HepG2 (cell line): Measurements from ENCODE around the gene CHN1. TPM values are rescaled to one million over a fixed set of nuclear protein-coding genes. Genes with fewer than 3 reads are reported as not detected.

Experiments used
- ATAC-seq: fragments of 200-7000 bp; cut with Tn5 transposase; 3 replicates; pipeline ENCODE4 v1.9.1; 2020; ENCODE audit warnings: mild to moderate bottlenecking, moderate library complexity
- BruUV-seq: library from RNA; stranded (reverse); fragments of 400-500 nt; replicated peaks from 2 replicates; lab custom pipeline; 2021; lab: Mats Ljungman, UMichigan
- CTCF ChIA-PET: fragments of 300-600 bp; formaldehyde crosslinking; extraction: SDS; loops from one replicate; lab custom pipeline; 2021; ENCODE audit warnings: low total read pairs, inconsistent platforms, low intra/inter-chr PET ratio; lab: Yijun Ruan, JAX
- POLR2A ChIA-PET: fragments of 350-600 bp; sonication (Branson Sonifier 250); formaldehyde crosslinking; loops from one replicate; lab custom pipeline; 2020; ENCODE audit warnings: antibody characterized with exemption, inconsistent platforms; lab: Yijun Ruan, JAX
- DNase-seq: peaks from one replicate; pipeline ENCODE4 v3.0.0-alpha.2; 2015; ENCODE audit warnings: low spot score
- FAIRE-seq: peaks from 3 replicates; lab custom pipeline; 2011; peaks lifted over from hg19 to GRCh38; lab: Jason Lieb, UNC
- H2AFZ ChIP-seq: one replicate; pipeline ENCODE4 v1.6.1; 2011; ENCODE audit warnings: low read length, inconsistent platforms
- H3K27ac ChIP-seq: fragments of 300-600 bp; 3 replicates; pipeline ENCODE4 v1.8.0; 2011; ENCODE audit warnings: mixed run types, mild to moderate bottlenecking, mixed read lengths, low read length, inconsistent platforms; ENCODE audit not compliant: insufficient read depth; ENCODE audit errors: extremely low read length
- H3K27me3 ChIP-seq, 2 experiments: fragments of 200-600 bp in 1 of 2; 2 replicates in 1 of 2; 3 replicates in 1 of 2; pipeline versions ENCODE4 v1.6.0 to v1.8.0; 2011; ENCODE audit warnings: low read length in 2 of 2, mild to moderate bottlenecking in 2 of 2, moderate library complexity in 2 of 2, inconsistent platforms in 1 of 2; ENCODE audit not compliant: insufficient read depth in 2 of 2, control insufficient read depth in 1 of 2
- H3K36me3 ChIP-seq, 2 experiments: fragments of 200-600 bp in 1 of 2; replicated peaks in 1 of 2; 2 replicates in 1 of 2; 3 replicates in 1 of 2; pipeline versions ENCODE4 v1.5.1 to v1.8.0; 2011; ENCODE audit warnings: low read length in 2 of 2, inconsistent platforms in 1 of 2; ENCODE audit not compliant: insufficient read depth in 2 of 2, control insufficient read depth in 1 of 2
- H3K4me1 ChIP-seq: 2 replicates; pipeline ENCODE4 v1.5.1; 2012; ENCODE audit warnings: low read length, inconsistent platforms; ENCODE audit not compliant: insufficient read depth
- H3K4me2 ChIP-seq: 2 replicates; pipeline ENCODE4 v1.6.0; 2011; ENCODE audit warnings: low read depth, low read length, inconsistent platforms
- H3K4me3 ChIP-seq, 3 experiments: fragments of 200-600 bp in 1 of 3; sonication (generic), shearing (Covaris generic) in 1 of 3; replicated peaks in 1 of 3; 2 replicates each; pipeline ENCODE4 v1.5.1; 2011 to 2016; ENCODE audit warnings: low read length in 3 of 3, inconsistent platforms in 2 of 3, low read depth in 2 of 3, mild to moderate bottlenecking in 2 of 3, control low read depth in 1 of 3, mixed read lengths in 1 of 3; ENCODE audit not compliant: insufficient read depth in 1 of 3
- H3K79me2 ChIP-seq: one replicate; pipeline ENCODE4 v1.6.1; 2011; ENCODE audit warnings: low read length, inconsistent platforms; ENCODE audit not compliant: insufficient read depth
- H3K9ac ChIP-seq: 2 replicates; pipeline ENCODE4 v1.6.0; 2011; ENCODE audit warnings: mild to moderate bottlenecking, low read depth, low read length, inconsistent platforms; ENCODE audit not compliant: insufficient read depth
- H3K9me3 ChIP-seq: 2 replicates; pipeline ENCODE4 v1.5.1; 2012; ENCODE audit warnings: mild to moderate bottlenecking, low read length
- H4K20me1 ChIP-seq: 2 replicates; pipeline ENCODE4 v1.6.0; 2011; ENCODE audit warnings: inconsistent platforms, mild to moderate bottlenecking, low read length, moderate library complexity; ENCODE audit not compliant: insufficient read depth
- ASH2L ChIP-seq: fragments of 300-600, 200-600 bp; sonication (generic); IDR thresholded peaks from 2 replicates; pipeline ENCODE4 v1.7.0; 2017; ENCODE audit warnings: low read depth, mild to moderate bottlenecking, moderate library complexity, mixed read lengths, low read length; ENCODE audit not compliant: insufficient read length
- HMG20B ChIP-seq: conservative IDR thresholded peaks from 2 replicates; pipeline ENCODE4 v1.6.1; 2016; ENCODE audit warnings: missing genetic modification reagents, missing compliant biosample characterization
- NR2C2 ChIP-seq: sonication (generic); formaldehyde crosslinking; IDR thresholded peaks from 2 replicates; pipeline ENCODE4 v1.4.0; 2020; ENCODE audit warnings: missing genetic modification reagents, mild to moderate bottlenecking, moderate library complexity, borderline replicate concordance
- SMARCE1 ChIP-seq: fragments of 450-650 bp; IDR thresholded peaks from 2 replicates; pipeline ENCODE4 v1.6.1; 2017; ENCODE audit warnings: borderline replicate concordance
- ZBTB3 ChIP-seq: sonication (generic); formaldehyde crosslinking; IDR thresholded peaks from 2 replicates; pipeline ENCODE4 v1.4.0; 2020; ENCODE audit warnings: low read depth, mild to moderate bottlenecking, moderate library complexity, missing genetic modification reagents, borderline replicate concordance
- ZFP36 ChIP-seq: fragments of 150-350 bp; IDR thresholded peaks from 2 replicates; pipeline ENCODE4 v1.6.1; 2018; ENCODE audit warnings: borderline replicate concordance, low read length, low read depth; ENCODE audit not compliant: partially characterized antibody
- ZNF3 ChIP-seq: IDR thresholded peaks from 2 replicates; pipeline ENCODE4 v1.7.0; 2017; ENCODE audit warnings: inconsistent platforms
- ZNF720 ChIP-seq: sonication (generic); formaldehyde crosslinking; IDR thresholded peaks from 2 replicates; pipeline ENCODE4 v1.4.0; 2020; ENCODE audit warnings: missing genetic modification reagents
- WGBS: methylation state at CpG from one replicate; pipeline ENCODE4 v1.1.6; 2017; ENCODE audit warnings: low lambda C conversion rate; 5-methylcytosine and 5-hydroxymethylcytosine counted together
- in situ Hi-C: cut with HindIII; loops from 2 replicates; pipeline ENCODE4 v1.10.0; 2017; ENCODE audit warnings: low pct_unique_long_range_greater_than_20kb; ENCODE audit not compliant: extremely low pct_ligation_motif_present
- intact Hi-C: fragments of 100-400 bp; cut with micrococcal nuclease; formaldehyde crosslinking; loops from one replicate; pipeline ENCODE4 v1.10.0; 2022; ENCODE audit not compliant: unreplicated experiment
- polyA plus RNA-seq, 8 experiments: library from polyadenylated mRNA; depleted of rRNA in 3 of 8; stranded (reverse) in 7 of 8; unstranded in 1 of 8; fragments of >200 nt; fragmentation: Illumina TruSeq in 4 of 8; extraction: Trizol in 4 of 8; gene quantifications; 2 replicates each; pipeline versions ENCODE4 v1.2.1 to v1.2.3, GENCODE V29; 2011 to 2016; ENCODE audit warnings: low read depth in 4 of 8, missing spikeins in 1 of 8, mixed read lengths in 1 of 8; ENCODE audit not compliant: insufficient read depth in 1 of 8
- total RNA-seq, 5 experiments: library from RNA; depleted of rRNA; stranded (reverse); fragments of >200 nt; fragmentation: Illumina TruSeq; extraction: Trizol; gene quantifications; 2 replicates each; pipeline ENCODE4 v1.2.3, GENCODE V29; 2016; ENCODE audit warnings: low read depth in 1 of 5
- TF ChIP-seq, protein P1 (sequence below): sonication (generic); formaldehyde crosslinking; IDR thresholded peaks from 2 replicates; pipeline ENCODE4 v1.4.0; 2020; ENCODE audit warnings: missing genetic modification reagents; ENCODE audit errors: not compliant biosample characterization
- TF ChIP-seq, protein P2 (sequence below): sonication (generic); formaldehyde crosslinking; IDR thresholded peaks from 2 replicates; pipeline ENCODE4 v1.8.0; 2022; ENCODE audit warnings: mild to moderate bottlenecking, missing genetic modification reagents, moderate library complexity
- TF ChIP-seq, protein P3 (sequence below): sonication (generic); formaldehyde crosslinking; IDR thresholded peaks from 2 replicates; pipeline ENCODE4 v1.4.0; 2020; ENCODE audit warnings: mild to moderate bottlenecking, missing genetic modification reagents
- TF ChIP-seq, protein P4 (sequence below): sonication (generic); formaldehyde crosslinking; conservative IDR thresholded peaks from 2 replicates; pipeline ENCODE4 v1.4.0; 2020; ENCODE audit warnings: mild to moderate bottlenecking, missing genetic modification reagents, moderate library complexity

CHN1 gene
- total and polyA plus RNA-seq, 2 of the 13 experiments (the other 11 are each of a cell fraction or from before 2014, with no cell fraction given) = 2.8 to 3.5 TPM

DNA sequence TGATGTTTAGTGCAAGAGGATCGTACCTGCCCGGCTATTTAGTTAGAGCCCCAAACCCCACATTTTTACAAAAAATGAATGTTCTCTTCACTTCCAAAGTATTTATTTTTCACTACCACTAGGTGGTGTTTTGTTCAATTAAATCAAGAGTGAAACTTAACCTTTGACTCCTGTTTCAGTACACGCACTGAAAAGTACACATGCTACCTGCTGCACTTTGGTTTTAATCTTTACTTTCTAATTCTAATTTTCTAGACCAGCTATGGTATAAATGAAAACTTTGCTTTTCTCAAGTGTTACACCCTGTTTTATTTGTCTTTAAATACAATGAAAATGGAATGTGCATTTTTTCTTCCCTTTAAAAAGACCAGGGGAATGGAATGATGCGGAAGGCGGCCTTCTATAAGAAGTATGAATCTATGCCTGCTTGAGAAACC is 31.4 kb upstream of the CHN1 start:
- WGBS = 38% methylated on average over 5 of the region's 5 CpGs
- H3K4me3 ChIP-seq = peak overlapping the region in 2 of 3 experiments; percentile 15 to 50; a peak in 3 of 6 replicates
- no peak overlapping the region for H3K9ac ChIP-seq
- ChIA-PET POLR2A (no interaction called here), CTCF (interaction anchor here (0.8 to 1.8 kb wide), 2 partner anchors 74 to 150 kb away, joined by 3 to 5 read pairs; no protein-coding TSS in a partner anchor)
- H3K27ac ChIP-seq = no peak overlapping the region
- H3K79me2 ChIP-seq = no peaks in the 10 kb centered on the region
- peak; percentile 44 for FAIRE-seq
- no TSS peak for BruUV-seq
- H3K9me3 ChIP-seq = no peaks in the 10 kb centered on the region
- intact Hi-C loops (loop anchor here (1.0 to 5.0 kb wide), 3 partner anchors 26 to 166 kb away; no protein-coding TSS in a partner anchor), in situ Hi-C loops (loop anchor here (10.0 to 25.0 kb wide), 3 partner anchors 148 to 1068 kb away; partner anchors contain the start of genes ATP5MC3 and HOXD11)
- ATAC-seq = peak; percentile 44
- peak overlapping the region; percentile 57 for H3K4me2 ChIP-seq
- DNase-seq = peak; percentile 60
- H4K20me1 ChIP-seq = no peaks in the 10 kb centered on the region
- H3K27me3 ChIP-seq = no peaks in the 10 kb centered on the region
- no peaks in the 10 kb centered on the region for H3K36me3 ChIP-seq
- H2AFZ ChIP-seq = peak overlapping the region; percentile 47
- H3K4me1 ChIP-seq = peaks cover 40% of the 10 kb centered on the region
- TF ChIP-seq, protein P1, sequence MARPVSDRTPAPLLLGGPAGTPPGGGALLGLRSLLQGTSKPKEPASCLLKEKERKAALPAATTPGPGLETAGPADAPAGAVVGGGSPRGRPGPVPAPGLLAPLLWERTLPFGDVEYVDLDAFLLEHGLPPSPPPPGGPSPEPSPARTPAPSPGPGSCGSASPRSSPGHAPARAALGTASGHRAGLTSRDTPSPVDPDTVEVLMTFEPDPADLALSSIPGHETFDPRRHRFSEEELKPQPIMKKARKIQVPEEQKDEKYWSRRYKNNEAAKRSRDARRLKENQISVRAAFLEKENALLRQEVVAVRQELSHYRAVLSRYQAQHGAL (CRISPR knock-in tag) = no peak
- TF ChIP-seq, protein P2, sequence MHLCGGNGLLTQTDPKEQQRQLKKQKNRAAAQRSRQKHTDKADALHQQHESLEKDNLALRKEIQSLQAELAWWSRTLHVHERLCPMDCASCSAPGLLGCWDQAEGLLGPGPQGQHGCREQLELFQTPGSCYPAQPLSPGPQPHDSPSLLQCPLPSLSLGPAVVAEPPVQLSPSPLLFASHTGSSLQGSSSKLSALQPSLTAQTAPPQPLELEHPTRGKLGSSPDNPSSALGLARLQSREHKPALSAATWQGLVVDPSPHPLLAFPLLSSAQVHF (CRISPR knock-in tag) = no peak
- TF ChIP-seq, protein P3, sequence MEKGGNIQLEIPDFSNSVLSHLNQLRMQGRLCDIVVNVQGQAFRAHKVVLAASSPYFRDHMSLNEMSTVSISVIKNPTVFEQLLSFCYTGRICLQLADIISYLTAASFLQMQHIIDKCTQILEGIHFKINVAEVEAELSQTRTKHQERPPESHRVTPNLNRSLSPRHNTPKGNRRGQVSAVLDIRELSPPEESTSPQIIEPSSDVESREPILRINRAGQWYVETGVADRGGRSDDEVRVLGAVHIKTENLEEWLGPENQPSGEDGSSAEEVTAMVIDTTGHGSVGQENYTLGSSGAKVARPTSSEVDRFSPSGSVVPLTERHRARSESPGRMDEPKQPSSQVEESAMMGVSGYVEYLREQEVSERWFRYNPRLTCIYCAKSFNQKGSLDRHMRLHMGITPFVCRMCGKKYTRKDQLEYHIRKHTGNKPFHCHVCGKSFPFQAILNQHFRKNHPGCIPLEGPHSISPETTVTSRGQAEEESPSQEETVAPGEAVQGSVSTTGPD (CRISPR knock-in tag) = no peak
- TF ChIP-seq ZBTB3 (CRISPR knock-in tag) (no peak), NR2C2 (CRISPR knock-in tag) (peak; percentile 98), SMARCE1 (no peak), HMG20B (CRISPR knock-in tag) (no peak), ASH2L (peak; percentile 28), ZNF720 (CRISPR knock-in tag) (no peak), ZFP36 (no peak), ZNF3 (CRISPR knock-in tag) (no peak)
- TF ChIP-seq, protein P4, sequence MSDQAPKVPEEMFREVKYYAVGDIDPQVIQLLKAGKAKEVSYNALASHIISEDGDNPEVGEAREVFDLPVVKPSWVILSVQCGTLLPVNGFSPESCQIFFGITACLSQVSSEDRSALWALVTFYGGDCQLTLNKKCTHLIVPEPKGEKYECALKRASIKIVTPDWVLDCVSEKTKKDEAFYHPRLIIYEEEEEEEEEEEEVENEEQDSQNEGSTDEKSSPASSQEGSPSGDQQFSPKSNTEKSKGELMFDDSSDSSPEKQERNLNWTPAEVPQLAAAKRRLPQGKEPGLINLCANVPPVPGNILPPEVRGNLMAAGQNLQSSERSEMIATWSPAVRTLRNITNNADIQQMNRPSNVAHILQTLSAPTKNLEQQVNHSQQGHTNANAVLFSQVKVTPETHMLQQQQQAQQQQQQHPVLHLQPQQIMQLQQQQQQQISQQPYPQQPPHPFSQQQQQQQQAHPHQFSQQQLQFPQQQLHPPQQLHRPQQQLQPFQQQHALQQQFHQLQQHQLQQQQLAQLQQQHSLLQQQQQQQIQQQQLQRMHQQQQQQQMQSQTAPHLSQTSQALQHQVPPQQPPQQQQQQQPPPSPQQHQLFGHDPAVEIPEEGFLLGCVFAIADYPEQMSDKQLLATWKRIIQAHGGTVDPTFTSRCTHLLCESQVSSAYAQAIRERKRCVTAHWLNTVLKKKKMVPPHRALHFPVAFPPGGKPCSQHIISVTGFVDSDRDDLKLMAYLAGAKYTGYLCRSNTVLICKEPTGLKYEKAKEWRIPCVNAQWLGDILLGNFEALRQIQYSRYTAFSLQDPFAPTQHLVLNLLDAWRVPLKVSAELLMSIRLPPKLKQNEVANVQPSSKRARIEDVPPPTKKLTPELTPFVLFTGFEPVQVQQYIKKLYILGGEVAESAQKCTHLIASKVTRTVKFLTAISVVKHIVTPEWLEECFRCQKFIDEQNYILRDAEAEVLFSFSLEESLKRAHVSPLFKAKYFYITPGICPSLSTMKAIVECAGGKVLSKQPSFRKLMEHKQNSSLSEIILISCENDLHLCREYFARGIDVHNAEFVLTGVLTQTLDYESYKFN (CRISPR knock-in tag) = peak; percentile 57
